Measurements from ENCODE around the gene KRT17. TPM values are rescaled to one million over a fixed set of nuclear protein-coding genes. Genes with fewer than 3 reads are reported as not detected.
"Not testable (repeated sequence)": the region's sequence is repeated elsewhere in the genome, so short reads cannot be mapped to it uniquely, and the experiment has no call there.

The KRT17 gene
- total RNA-seq, 4 donors from 2014 or later: 0.70 to 12.6 TPM; not detected in 2

DNA sequence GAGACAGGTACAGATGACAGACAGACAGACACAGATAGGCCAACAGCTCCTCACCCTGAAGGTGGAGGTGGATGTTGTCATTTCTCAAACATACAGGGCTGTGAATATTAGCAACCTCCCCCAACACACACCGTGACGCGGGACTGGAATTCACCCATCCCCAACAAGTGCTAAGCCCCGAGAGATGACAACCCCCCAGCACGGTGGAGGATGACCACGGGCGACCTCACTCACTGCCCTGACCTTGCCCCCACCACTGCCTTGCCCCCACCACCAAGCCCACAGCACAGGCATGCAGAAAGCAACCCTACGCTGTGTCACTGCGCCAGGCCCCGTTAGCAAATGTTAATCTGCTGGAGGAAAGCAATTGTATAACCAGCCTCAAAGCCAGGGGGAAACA lies 4.9 kb upstream of the KRT17 start:
- no peaks in the 10 kb centered on the region for H3K36me3 ChIP-seq
- no peak for DNase-seq
- H3K9me3 ChIP-seq: no peaks in the 10 kb centered on the region
- TF ChIP-seq, protein P1, sequence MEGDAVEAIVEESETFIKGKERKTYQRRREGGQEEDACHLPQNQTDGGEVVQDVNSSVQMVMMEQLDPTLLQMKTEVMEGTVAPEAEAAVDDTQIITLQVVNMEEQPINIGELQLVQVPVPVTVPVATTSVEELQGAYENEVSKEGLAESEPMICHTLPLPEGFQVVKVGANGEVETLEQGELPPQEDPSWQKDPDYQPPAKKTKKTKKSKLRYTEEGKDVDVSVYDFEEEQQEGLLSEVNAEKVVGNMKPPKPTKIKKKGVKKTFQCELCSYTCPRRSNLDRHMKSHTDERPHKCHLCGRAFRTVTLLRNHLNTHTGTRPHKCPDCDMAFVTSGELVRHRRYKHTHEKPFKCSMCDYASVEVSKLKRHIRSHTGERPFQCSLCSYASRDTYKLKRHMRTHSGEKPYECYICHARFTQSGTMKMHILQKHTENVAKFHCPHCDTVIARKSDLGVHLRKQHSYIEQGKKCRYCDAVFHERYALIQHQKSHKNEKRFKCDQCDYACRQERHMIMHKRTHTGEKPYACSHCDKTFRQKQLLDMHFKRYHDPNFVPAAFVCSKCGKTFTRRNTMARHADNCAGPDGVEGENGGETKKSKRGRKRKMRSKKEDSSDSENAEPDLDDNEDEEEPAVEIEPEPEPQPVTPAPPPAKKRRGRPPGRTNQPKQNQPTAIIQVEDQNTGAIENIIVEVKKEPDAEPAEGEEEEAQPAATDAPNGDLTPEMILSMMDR (IDR thresholded peaks at IDR 0.05): no peak
- no peak for TF ChIP-seq POLR2A (IDR thresholded peaks at IDR 0.05)
- H3K27me3 ChIP-seq: no peaks in the 10 kb centered on the region
- intact Hi-C loops (cut with DNase I; ENCODE audit: low total_unique reads): no loop called here
- no peaks in the 10 kb centered on the region for H3K4me1 ChIP-seq
- no peak overlapping the region for H3K4me3 ChIP-seq
- no peak overlapping the region for H3K27ac ChIP-seq

DNA sequence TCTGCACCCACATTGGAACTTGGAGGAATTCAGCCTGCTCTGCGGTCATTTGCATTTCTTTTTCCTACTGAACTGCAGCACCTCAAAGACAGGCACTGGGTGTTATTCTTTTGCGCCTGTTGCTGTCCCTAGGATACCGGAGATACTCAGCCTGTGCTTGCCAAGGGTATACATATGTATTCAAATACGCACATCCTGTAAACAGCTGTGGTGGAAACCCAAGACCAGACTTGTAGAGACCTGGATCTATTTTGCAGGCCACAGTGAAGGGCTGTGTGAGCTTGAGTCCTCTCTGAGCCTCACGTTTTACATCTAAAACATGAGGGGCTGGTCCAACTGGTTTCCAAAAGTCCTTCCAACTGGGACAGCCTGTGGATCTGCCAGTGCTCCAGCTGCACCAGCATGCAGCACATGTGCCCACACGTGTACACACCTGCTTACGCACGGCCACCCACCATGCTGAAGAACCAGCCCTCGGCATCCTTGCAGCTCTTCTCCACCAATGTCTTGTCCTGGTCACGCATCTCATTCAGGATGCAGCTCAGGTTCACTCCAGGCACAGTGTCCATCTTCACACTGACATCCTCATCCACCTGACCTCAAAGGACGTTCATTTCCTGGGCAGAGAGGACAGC lies 4.4 kb upstream of the KRT17 start:
- H3K4me1 ChIP-seq; H3K27me3 ChIP-seq; H3K9me3 ChIP-seq; intact Hi-C loops (cut with DNase I; ENCODE audit: low total_unique reads); DNase-seq; H3K27ac ChIP-seq; H3K4me3 ChIP-seq; H3K36me3 ChIP-seq: not testable (repeated sequence)

- H3K9me3 ChIP-seq; H3K36me3 ChIP-seq; H3K4me3 ChIP-seq; intact Hi-C loops (cut with DNase I; ENCODE audit: low total_unique reads); H3K27ac ChIP-seq; DNase-seq; H3K27me3 ChIP-seq; H3K4me1 ChIP-seq: not testable (repeated sequence)
Observed at GRCh38 chr17:41628073-41628370, 3.6 kb upstream of the KRT17 start.

GRCh38 chr17:41627316-41628072 lies 3.1 kb upstream of the KRT17 start:
- no peaks in the 10 kb centered on the region for H3K9me3 ChIP-seq
- no peaks in the 10 kb centered on the region for H3K4me1 ChIP-seq
- TF ChIP-seq, protein P1 (IDR thresholded peaks at IDR 0.05): no peak
- TF ChIP-seq POLR2A (IDR thresholded peaks at IDR 0.05): no peak
- H3K27me3 ChIP-seq: no peaks in the 10 kb centered on the region
- intact Hi-C loops (cut with DNase I; ENCODE audit: low total_unique reads): no loop called here
- DNase-seq: no peak
- H3K36me3 ChIP-seq: no peaks in the 10 kb centered on the region
- H3K27ac ChIP-seq: no peak overlapping the region
- H3K4me3 ChIP-seq: no peak overlapping the region

DNA sequence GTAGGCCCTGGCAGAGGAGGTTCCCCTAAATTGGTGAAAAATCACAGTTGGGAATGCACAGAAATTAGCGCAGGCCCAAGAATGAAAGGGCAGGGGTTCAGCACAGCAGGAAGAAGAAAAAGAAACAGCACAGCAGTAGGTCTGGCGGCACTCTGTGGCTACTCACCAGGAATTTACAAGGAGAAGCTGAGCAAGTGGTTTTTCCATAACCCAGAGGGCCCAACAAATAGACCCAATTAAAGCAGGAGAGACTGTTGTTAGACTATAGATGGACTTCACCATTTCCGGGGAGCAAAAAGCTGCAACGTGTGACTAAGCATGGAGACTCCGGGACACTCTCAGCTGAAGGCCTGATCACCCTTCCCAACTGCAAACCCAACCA lies 2.5 kb upstream of the KRT17 start:
- H3K36me3 ChIP-seq; H3K4me1 ChIP-seq; H3K9me3 ChIP-seq; H3K27me3 ChIP-seq; DNase-seq; H3K27ac ChIP-seq; intact Hi-C loops (cut with DNase I; ENCODE audit: low total_unique reads); H3K4me3 ChIP-seq: not testable (repeated sequence)

DNA sequence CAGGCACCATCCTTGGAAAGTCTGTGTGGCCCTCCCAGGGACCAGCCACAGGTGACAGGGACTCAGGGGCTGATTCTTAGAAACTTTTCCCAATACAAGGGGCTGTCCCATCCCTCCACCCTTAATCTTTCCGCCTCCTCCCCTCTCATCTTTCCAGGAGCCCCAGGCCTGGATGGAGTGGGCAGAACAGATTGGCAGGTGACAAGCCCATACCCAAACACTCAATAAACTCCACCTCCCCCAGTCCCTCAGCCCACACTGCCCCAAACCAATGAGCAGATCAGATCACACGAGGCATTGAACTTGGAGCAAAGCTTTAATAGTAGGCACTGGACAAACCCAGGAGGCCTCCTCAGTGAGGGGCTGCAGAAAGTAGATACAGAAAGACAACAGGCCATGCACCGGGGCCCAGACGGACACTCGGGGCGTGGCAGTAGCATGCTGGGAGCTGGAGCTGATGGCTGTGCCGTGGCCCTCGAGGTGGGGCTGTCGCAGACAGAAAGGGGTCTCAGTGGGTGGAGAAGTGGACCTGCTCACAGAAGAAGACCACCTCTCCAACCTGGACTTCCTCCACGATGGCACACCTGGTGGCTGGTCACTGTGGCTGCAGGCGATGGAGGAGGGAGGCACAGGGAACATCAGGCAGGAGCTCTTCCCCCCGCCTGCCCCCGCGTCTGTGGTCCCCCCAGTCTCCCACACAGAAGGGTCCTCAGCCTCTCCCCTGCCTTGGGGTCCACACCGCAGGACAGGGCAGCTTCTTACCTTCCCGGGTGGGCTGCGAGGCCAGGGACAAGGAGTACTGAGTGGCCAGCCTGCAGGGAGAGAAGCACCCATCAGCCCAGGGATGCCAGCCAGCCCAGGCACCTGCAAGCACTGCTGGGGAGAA lies 1.9 kb upstream of the KRT17 start:
- H3K27ac ChIP-seq; H3K4me3 ChIP-seq; DNase-seq; H3K27me3 ChIP-seq; H3K9me3 ChIP-seq; H3K36me3 ChIP-seq; intact Hi-C loops (cut with DNase I; ENCODE audit: low total_unique reads); H3K4me1 ChIP-seq: not testable (repeated sequence)

GRCh38 chr17:41625602-41626001 lies 1.2 kb upstream of the KRT17 start:
- Histone ChIP-seq H3K27ac (no peak overlapping the region), H3K36me3 (no peaks in the 10 kb centered on the region), H3K4me1 (no peaks in the 10 kb centered on the region), H3K4me3 (no peak overlapping the region), H3K27me3 (no peaks in the 10 kb centered on the region), H3K9me3 (no peaks in the 10 kb centered on the region)
- TF ChIP-seq, protein P1 (IDR thresholded peaks at IDR 0.05): no peak
- TF ChIP-seq POLR2A (IDR thresholded peaks at IDR 0.05): no peak
- DNase-seq: no peak
- intact Hi-C loops (cut with DNase I; ENCODE audit: low total_unique reads): no loop called here

DNA sequence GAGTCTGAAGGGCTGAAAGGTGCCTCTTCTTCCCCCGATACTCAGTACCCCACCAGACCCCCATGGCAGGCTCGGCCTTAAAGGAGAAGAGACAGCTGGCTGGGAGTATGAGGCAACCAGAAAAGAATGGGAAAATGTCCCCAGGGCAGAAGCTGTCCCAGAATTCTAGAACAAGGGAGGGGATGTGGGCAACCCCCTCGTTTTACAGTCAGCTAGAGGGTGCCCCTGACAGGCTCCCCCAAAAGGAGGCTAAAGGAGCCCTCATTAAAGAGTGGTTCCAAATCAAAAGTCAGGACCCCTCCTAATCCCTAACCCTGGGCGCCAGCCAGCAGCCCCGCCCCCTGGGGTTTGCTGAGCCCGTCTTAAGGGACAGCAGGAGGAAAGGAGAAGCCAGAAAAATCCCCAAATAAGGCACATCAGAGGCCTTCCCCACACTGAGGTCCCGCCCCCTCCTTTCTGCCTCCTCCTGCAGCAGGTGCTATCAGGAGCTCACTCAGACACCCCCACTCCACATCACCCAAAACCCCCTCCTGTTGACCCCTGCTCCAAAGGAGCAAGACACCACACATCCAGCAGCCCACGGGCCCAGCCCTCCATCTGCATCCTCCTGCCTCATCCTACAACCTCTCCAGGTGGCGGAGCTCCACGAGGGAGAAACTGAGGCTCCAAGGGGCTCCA lies 1.1 kb downstream of the KRT17 start:
- H3K27ac ChIP-seq; intact Hi-C loops (cut with DNase I; ENCODE audit: low total_unique reads); H3K27me3 ChIP-seq; H3K4me3 ChIP-seq; H3K4me1 ChIP-seq; H3K9me3 ChIP-seq; DNase-seq; H3K36me3 ChIP-seq: not testable (repeated sequence)

- H3K36me3 ChIP-seq; H3K27ac ChIP-seq; H3K9me3 ChIP-seq; H3K27me3 ChIP-seq; DNase-seq; intact Hi-C loops (cut with DNase I; ENCODE audit: low total_unique reads); H3K4me1 ChIP-seq; H3K4me3 ChIP-seq: not testable (repeated sequence)
Observed at GRCh38 chr17:41622340-41623183, 1.8 kb downstream of the KRT17 start.
